H1 (cell line): ENCODE data around the gene MZT1. TPM values are rescaled to one million over a fixed set of nuclear protein-coding genes. Genes with fewer than 3 reads are reported as not detected.

Source experiments
- CREB1 ChIP-seq: IDR thresholded peaks from 2 replicates; pipeline ENCODE4 v1.6.1; 2012; ENCODE audit warnings: inconsistent platforms
- JUN ChIP-seq: IDR thresholded peaks from 2 replicates; pipeline ENCODE4 v1.6.1; 2011; ENCODE audit warnings: low read depth, mild to moderate bottlenecking, improper control_type of control experiment, low read length
- TEAD4 ChIP-seq: IDR thresholded peaks from 2 replicates; pipeline ENCODE4 v1.6.1; 2012; ENCODE audit warnings: low read depth, low read length, inconsistent platforms, mixed read lengths
- YY1 ChIP-seq: IDR thresholded peaks from 2 replicates; pipeline ENCODE4 v1.6.1; 2011; ENCODE audit warnings: low read depth, mild to moderate bottlenecking, low read length
- ZNF274 ChIP-seq: IDR thresholded peaks from 2 replicates; pipeline ENCODE4 v1.7.0; 2012; ENCODE audit warnings: low read length, borderline replicate concordance; ENCODE audit errors: extremely low read depth
- polyA plus RNA-seq, 7 experiments: library from polyadenylated mRNA; depleted of rRNA in 3 of 7; stranded (reverse) in 5 of 7; unstranded in 2 of 7; fragments of >200 nt in 5 of 7; fragments of 200-250 nt in 2 of 7; gene quantifications; 1 replicate in 5 of 7; 2 replicates in 1 of 7; 4 replicates in 1 of 7; pipeline versions ENCODE4 v1.2.1 to v1.2.3, GENCODE V29; 2011 to 2013; ENCODE audit warnings: missing spikeins in 2 of 7, mixed read lengths in 2 of 7
- total RNA-seq: library from RNA; stranded (reverse); fragmentation: NEBNext Ultra II Directional; extraction: Animal tissue kit (Norgen Biotek cat#: 25700); gene quantifications from 2 replicates; pipeline ENCODE4 v1.2.1, GENCODE V29; 2021

Gene MZT1
- total and polyA plus RNA-seq, 2 of the 8 experiments (the other 6 are each of a cell fraction or from before 2014, with no cell fraction given) = 8.8 to 25.2 TPM

DNA sequence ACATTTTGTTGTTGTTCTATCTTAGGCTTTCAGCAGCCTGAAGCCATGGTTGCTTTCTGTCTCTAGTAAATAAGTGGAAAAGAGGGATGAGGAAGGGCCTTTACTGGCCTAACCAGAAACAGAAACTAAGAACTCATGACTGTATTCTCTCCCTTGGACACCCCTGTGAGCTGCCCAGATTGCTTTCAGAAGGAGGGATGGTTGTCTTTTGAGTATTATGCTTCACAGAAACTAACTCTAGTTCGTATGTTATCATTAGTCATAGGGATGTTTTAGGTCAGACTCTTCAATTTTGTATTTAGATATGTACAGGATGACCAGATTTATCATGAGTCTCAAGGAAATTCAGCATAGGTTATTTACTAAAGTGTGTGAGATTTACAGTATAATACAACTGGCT is 17.8 kb upstream of the MZT1 start (continued):
- TF ChIP-seq CREB1 (no peak), JUN (no peak), ZNF274 (no peak), YY1 (no peak), TEAD4 (no peak)
